ENCODE results near the gene SLITRK4. TPM values are rescaled to one million over a fixed set of nuclear protein-coding genes. Genes with fewer than 3 reads are reported as not detected.

The SLITRK4 gene
- total RNA-seq, 1 experiment from 2014 or later: not detected

DNA sequence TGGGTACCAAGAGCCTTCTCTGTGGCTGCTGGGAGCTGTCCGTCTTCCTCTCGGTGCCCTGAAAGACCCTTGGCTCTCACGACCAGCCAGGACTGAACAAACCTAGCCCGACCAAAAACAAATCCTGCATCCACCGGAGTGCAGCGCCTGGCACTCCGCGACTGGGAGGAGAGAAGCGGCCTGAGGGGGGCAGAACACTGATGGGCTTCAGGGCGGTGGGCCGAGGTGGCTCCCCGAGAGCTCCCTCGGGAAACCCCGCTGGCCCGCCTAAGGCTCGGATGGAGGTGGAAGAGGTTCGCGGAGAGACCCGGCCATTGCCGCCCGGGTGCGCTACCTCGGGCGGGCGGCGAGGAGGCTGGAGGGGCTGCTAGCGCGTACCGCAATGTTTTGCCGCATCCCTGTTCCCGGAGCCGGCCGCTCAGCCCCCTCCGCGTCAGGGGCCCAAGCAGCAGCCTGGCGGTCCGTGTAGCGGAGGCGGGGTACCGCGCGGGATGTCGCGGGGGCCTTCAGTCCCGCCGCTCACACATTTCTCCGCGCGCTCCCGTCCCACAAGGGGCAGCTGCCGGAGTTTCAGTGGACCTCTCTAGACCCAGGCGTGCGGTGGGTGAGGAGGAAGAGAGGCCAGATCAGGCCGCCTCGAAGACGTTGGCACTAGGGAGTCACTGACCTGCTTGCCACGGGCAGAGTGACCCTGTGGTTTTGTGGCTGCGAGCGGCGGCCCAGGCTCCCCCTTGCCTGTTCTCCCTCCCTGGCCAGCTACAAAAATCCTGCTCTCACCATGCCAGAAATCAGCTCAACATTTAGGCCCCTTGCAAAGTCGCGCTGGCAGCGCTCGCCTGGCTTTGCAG lies 2.2 kb downstream of the SLITRK4 start:
- Histone ChIP-seq H3K4me1 (ENCODE audit: control insufficient read depth, insufficient read depth, low read length) (no peaks in the 10 kb centered on the region), H3K9me3 (ENCODE audit: control insufficient read depth, insufficient read depth, low read depth, low read length) (no peaks in the 10 kb centered on the region; the same call in 1 of the 2 replicates), H3K27me3 (ENCODE audit: control insufficient read depth, insufficient read depth, low read length) (no peaks in the 10 kb centered on the region), H3K4me3 (ENCODE audit: low read depth in 2 of 2, low read length in 2 of 2) (no peak overlapping the region), H3K36me3 (ENCODE audit: control insufficient read depth, insufficient read depth, low read length) (no peaks in the 10 kb centered on the region), H3K27ac (ENCODE audit: low read length) (no peak overlapping the region)
- POLR2A ChIA-PET: no interaction called here
- intact Hi-C loops (cut with micrococcal nuclease; ENCODE audit: unreplicated experiment) (no loop called here), in situ Hi-C loops (cut with HindIII; ENCODE audit: low pct_unique_long_range_greater_than_20kb, low sequenced_read_pairs) (no loop called here)
- TF ChIP-seq SIN3A (IDR thresholded peaks at IDR 0.05; ENCODE audit: borderline replicate concordance, insufficient read depth, low read depth, low read length) (no peak), TCF7L2 (IDR thresholded peaks at IDR 0.05; ENCODE audit: low read depth, low read length) (no peak), POLR2AphosphoS5 (IDR thresholded peaks at IDR 0.05; ENCODE audit: low read depth, low read length) (no peak)
- TF ChIP-seq, protein P1, sequence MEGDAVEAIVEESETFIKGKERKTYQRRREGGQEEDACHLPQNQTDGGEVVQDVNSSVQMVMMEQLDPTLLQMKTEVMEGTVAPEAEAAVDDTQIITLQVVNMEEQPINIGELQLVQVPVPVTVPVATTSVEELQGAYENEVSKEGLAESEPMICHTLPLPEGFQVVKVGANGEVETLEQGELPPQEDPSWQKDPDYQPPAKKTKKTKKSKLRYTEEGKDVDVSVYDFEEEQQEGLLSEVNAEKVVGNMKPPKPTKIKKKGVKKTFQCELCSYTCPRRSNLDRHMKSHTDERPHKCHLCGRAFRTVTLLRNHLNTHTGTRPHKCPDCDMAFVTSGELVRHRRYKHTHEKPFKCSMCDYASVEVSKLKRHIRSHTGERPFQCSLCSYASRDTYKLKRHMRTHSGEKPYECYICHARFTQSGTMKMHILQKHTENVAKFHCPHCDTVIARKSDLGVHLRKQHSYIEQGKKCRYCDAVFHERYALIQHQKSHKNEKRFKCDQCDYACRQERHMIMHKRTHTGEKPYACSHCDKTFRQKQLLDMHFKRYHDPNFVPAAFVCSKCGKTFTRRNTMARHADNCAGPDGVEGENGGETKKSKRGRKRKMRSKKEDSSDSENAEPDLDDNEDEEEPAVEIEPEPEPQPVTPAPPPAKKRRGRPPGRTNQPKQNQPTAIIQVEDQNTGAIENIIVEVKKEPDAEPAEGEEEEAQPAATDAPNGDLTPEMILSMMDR (IDR thresholded peaks at IDR 0.05): no peak
- TF ChIP-seq, protein P2, sequence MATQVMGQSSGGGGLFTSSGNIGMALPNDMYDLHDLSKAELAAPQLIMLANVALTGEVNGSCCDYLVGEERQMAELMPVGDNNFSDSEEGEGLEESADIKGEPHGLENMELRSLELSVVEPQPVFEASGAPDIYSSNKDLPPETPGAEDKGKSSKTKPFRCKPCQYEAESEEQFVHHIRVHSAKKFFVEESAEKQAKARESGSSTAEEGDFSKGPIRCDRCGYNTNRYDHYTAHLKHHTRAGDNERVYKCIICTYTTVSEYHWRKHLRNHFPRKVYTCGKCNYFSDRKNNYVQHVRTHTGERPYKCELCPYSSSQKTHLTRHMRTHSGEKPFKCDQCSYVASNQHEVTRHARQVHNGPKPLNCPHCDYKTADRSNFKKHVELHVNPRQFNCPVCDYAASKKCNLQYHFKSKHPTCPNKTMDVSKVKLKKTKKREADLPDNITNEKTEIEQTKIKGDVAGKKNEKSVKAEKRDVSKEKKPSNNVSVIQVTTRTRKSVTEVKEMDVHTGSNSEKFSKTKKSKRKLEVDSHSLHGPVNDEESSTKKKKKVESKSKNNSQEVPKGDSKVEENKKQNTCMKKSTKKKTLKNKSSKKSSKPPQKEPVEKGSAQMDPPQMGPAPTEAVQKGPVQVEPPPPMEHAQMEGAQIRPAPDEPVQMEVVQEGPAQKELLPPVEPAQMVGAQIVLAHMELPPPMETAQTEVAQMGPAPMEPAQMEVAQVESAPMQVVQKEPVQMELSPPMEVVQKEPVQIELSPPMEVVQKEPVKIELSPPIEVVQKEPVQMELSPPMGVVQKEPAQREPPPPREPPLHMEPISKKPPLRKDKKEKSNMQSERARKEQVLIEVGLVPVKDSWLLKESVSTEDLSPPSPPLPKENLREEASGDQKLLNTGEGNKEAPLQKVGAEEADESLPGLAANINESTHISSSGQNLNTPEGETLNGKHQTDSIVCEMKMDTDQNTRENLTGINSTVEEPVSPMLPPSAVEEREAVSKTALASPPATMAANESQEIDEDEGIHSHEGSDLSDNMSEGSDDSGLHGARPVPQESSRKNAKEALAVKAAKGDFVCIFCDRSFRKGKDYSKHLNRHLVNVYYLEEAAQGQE (IDR thresholded peaks at IDR 0.05; ENCODE audit: insufficient read depth in 1 of 2, low read depth in 2 of 2, low read length in 1 of 2): no peak
- ATAC-seq (no peak), DNase-seq (ENCODE audit: low read depth, low spot score) (no peak)
- CTCF ChIA-PET: no interaction called here
- no TSS peak for BruUV-seq (replicated peaks)

DNA sequence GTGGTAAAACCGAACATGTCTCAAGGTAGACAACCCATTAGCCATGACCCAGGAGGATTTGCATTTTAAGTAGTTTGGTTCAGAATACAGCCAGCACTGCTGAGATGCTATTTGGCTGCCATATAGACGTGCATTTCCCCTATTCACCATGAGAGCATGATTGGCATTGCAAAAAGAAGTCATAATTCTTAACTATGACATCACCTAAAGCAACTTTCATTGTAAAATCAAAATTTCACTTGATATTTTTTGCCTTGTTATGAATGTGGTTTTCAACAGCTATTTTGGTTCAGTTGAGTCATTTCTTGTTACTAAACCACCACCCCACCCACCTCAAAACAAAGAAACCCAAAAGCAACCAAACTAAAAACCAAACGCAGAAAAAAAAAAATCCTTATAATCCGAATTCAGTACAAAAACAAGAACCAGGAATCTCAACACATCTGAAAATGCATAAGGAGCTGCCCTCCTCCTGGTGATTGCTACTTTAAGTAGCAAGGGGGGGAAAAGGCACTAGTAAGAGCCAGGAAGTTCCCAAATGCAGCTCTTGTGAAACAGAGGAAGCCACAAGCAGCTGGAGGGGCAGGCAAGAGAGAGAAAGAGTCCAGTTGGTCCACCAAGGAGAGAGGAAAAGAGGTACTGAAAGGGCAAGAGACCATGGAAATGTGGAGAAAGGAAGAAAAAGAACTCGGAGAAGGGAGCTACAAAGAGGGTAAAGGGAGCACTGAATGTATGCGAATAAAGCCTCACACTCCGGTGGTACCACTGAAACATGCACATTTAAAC lies 3.1 kb downstream of the SLITRK4 start:
- H3K4me3 ChIP-seq (ENCODE audit: low read depth in 2 of 2, low read length in 2 of 2): no peak overlapping the region
- no peak overlapping the region for H3K27ac ChIP-seq (ENCODE audit: low read length)
- POLR2A ChIA-PET: no interaction called here
- no peak for DNase-seq (ENCODE audit: low read depth, low spot score)
- in situ Hi-C loops (cut with HindIII; ENCODE audit: low pct_unique_long_range_greater_than_20kb, low sequenced_read_pairs): no loop called here
- no peaks in the 10 kb centered on the region for H3K4me1 ChIP-seq (ENCODE audit: control insufficient read depth, insufficient read depth, low read length)
- no peaks in the 10 kb centered on the region for H3K36me3 ChIP-seq (ENCODE audit: control insufficient read depth, insufficient read depth, low read length)
- intact Hi-C loops (cut with micrococcal nuclease; ENCODE audit: unreplicated experiment): no loop called here
- H3K27me3 ChIP-seq (ENCODE audit: control insufficient read depth, insufficient read depth, low read length): no peaks in the 10 kb centered on the region
- no peaks in the 10 kb centered on the region; the same call in 1 of the 2 replicates for H3K9me3 ChIP-seq (ENCODE audit: control insufficient read depth, insufficient read depth, low read depth, low read length)
- no TSS peak for BruUV-seq (replicated peaks)
- no peak for ATAC-seq
- TF ChIP-seq SIN3A (IDR thresholded peaks at IDR 0.05; ENCODE audit: borderline replicate concordance, insufficient read depth, low read depth, low read length) (no peak), POLR2AphosphoS5 (IDR thresholded peaks at IDR 0.05; ENCODE audit: low read depth, low read length) (no peak), TCF7L2 (IDR thresholded peaks at IDR 0.05; ENCODE audit: low read depth, low read length) (no peak)
- TF ChIP-seq, protein P1 (IDR thresholded peaks at IDR 0.05): no peak
- TF ChIP-seq, protein P2 (IDR thresholded peaks at IDR 0.05; ENCODE audit: insufficient read depth in 1 of 2, low read depth in 2 of 2, low read length in 1 of 2): no peak
- CTCF ChIA-PET: no interaction called here

Measured in Panc1 (cell line).